Measurements from ENCODE around the gene AMPH.

The AMPH gene

DNA sequence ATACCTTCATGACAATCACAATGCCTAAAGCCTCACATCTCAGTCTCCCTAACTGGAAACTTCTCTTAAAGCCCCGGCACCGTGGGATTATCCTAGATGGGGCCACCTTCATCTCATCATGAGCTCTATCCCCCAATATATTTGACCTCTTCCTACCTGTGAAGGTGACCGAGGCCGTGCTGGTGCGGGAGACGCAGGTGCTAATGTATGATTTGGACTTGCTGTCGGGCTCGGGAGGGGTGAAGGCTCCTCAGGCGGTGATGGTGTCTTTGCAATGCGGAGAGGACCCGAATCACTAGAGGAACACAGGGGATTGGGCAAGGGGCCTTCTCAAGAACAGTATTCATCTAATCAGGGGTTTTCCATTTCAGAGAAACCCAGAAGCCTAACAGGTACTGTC is 168.4 kb downstream of the AMPH start:
- no peak for DNase-seq (ENCODE audit: low read depth in 2 of 2)

DNA sequence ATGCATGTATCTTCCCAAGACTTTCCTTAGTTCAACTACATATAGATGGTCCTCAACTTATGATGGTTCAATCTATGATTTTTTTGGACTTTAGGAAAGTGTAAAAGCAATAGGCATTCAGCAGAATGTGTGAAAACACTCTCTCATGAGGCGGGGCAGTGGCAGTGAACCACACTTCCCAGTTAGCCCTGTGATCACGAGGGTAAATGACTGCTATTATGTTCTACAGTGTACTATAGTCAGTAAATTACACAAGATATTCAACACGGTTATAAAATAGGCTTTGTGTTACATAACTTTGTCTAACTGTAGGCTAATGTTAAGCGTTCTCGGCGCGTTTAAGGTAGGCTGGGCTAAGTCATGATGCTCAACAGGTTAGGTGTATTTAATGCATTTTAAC is 169.3 kb downstream of the AMPH start:
- DNase-seq (ENCODE audit: low read depth in 2 of 2): no peak

DNA sequence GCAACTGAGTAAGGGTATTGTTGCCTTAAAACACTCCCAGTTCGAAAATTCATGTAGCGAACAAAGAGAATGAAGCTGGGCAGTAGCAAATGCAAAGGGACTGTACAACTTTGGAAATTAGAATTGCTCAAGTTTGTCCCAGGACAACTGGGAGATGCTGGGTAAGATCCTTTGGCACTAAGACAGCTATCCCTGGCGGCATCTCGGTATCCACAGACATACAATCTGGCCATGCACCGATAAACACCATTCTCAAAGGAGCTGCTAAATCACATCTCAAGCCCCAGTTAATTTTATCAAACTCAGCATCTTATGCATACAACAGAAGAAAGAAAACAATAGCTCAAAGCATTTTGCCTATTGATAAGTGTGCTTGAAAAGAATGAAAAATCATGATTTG is 177.3 kb downstream of the AMPH start:
- no peak for DNase-seq (ENCODE audit: low read depth in 2 of 2)

DNA sequence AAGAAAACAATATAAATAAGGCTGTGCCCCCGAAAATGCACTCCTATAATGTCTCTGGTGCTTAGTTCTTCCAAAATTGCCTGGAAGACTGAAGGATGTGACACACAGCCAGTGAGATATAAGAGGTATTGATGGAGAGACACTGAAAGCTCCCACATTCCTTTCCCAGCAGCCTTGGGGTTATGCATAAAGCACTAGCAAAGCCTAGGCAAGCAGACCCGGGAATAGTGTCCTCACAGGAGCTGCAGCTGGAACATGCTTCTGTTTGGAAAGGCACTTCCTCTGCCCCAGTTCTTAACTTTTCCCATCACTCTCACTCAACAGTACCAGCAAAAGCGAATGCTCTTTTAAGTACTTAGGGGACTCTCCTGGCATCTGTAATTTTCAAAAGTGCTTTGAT is 178.0 kb downstream of the AMPH start:
- no peak for DNase-seq (ENCODE audit: low read depth in 2 of 2)

DNA sequence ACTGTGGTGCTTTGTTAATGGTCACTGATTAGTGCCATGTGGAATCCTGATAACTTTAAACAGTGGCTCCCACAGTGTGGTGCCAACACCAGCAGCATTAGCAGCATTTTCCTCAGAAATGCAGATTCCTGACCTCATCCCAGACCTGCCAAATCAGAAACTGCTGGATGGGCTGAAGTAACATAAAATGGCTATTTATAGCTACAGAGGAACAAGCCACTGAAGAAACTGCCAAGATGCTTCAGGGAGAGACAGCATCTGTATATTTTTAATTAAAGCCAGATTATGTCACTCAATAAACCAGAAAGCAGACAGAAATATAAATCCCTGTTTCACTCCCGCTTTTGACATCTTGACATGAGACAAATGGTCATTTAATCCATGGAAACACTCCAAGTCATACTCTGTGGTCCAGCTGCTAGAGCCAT is 178.5 kb downstream of the AMPH start:
- no peak for DNase-seq (ENCODE audit: low read depth in 2 of 2)

DNA sequence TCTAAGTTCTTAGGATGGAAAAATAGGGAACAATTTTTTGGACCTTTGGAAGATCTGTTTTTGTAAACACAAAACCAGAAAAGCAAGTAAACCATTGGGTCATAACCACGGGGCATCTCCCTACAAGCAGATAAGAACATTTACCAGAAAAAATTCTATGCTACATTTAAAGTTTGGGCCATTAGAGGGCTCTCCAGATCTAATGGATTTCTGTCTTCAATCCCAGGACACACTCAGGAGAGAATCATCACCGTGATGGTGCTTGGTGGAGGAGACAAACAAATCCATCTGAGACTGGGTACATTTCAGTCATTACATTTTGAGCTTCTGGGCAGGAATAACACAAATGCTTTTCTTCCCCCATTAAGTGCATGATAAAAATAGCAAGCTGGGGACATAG is 179.3 kb downstream of the AMPH start:
- no peak for DNase-seq (ENCODE audit: low read depth in 2 of 2)

DNA sequence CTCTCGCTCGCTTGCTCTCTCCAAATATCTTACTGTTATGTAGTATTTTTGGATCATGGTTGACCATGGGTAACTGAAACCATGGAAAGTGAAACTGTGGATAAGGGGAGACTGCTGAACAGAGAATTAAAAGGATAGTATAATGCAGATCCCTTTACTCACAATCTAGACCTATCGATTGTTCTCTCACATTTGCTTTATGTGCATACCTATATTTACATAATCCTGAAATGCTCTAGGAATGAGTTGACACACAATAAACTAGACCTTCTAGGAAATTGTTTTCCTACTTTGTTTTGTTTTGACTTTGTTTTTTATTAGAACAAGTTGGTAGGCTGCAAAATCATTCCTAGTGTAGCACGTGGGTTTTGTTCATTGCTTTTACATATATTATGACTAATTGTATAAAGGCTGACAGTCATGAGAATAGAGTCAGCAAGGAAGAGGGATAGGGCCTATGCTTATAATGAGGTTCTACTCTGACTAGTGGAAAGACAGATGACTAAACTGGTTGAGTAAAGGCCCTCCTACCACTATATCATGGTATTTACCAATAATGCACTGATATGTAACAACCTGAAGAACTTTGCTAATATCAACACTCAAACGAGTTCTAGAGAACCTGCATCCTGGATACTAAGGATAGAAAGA is 182.5 kb downstream of the AMPH start:
- no peak for DNase-seq (ENCODE audit: low read depth in 2 of 2)

DNA sequence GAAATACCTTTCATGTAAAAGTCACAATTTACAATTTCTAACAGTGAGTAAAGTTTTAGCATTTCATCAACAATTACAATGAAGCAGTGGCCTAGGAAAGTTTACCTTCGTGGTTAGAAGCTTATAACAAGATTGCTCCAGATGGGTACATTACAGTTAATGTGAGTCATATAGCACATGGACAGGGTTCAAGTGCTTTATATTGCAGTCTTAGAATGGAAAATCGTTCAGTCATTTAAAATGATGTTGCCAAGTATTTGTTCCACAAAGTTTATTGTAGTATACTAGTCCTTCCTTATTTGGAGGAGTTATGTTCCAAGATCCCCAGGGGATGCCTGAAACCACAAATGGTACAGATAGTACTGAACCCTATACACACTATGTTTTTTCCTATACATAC is 183.1 kb downstream of the AMPH start:
- no peak for DNase-seq (ENCODE audit: low read depth in 2 of 2)

DNA sequence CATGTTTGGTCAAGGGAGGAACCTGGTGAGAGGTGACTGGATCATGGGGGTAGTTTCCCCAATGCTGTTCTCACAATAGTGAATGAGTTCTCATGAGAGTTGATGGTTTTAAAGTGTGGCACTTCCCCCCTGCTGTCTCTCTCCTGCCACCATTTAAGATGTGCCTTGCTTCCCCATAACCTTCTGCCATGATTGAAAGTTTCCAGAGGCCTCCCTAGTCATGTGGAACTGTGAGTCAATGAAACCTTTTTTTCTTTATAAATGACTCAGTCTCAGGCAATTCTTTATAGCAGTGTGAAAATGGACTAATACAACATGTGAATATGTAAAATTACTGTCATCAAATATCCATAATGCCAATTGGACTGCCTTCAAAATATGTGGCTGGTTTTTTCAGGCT is 192.2 kb downstream of the AMPH start:
- no peak for DNase-seq (ENCODE audit: low read depth in 2 of 2)

DNA sequence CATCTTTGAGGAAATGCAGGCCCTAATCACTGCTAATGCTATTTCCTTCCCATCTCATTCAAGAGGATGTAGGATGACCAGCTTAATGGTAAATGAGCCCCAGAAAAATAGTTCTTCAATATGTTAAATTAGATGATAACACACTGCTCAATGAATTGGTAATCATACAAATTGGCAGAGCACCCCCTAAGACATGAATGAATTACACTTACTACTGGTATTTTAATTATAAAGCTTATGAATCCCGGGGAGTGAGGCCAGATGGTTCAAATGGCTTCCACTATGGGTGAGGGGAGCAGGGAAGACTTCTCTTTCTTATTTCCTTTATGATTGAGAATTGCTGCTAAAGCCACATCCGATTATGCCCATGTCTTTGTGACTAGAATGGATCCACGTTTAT is 198.5 kb downstream of the AMPH start:
- no peak for DNase-seq (ENCODE audit: low read depth in 2 of 2)

DNA sequence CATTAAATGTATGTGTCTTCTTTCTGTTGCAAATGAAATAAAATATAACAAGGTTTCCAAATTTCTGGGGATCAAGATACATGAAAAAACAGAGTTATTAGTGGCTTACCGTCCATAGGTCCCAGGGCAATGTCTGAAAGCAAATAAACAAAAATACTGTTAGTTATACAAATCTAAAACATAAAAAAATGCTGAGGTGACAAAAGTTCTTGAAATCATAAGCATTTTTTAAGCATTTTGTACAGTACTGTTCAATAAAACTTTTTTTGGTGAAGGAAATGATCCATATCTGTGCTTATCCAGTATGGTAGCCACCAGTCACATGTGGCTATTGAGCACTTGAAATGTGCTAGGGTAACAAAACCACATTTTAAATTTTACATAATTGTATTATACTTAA is 199.1 kb downstream of the AMPH start:
- no peak for DNase-seq (ENCODE audit: low read depth in 2 of 2)

DNA sequence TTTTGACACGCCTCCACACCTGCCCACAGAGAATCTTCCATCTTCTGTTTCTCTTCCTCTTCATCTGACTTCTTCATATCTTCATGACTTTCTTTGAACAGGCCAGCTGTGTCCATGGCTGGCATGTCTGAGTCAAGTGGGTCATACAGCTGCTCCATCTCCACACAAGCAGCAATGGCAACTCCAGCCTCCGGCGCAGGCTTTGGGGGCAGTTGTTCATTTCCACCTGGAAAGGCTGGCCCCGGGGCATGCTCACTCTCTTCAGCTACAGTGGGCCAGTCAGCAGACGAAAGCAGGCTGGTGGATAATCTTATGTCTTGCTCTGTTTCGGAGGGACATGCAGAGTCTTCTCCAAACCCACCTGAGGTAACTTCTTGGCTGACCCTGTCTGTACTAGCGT is 202.1 kb downstream of the AMPH start:
- DNase-seq (ENCODE audit: low read depth in 2 of 2): no peak

DNA sequence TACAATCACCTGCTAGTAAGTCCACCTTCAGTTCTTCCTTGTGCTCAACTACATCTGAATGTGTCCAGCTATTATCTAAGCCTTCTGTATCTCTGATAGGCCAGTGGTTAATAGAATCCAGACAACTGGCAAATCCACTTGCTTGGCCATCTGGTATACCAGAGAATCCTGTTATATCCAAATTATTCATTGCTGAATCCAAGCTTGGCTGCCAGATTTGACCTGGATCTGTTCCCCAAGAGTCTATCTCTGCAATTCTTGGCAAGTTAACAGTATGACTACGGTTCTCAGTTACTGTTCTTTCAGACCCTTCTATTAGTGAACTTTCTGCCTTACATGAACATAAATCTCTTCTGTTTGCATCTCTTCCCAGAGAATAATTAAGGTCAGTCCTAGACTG is 203.1 kb downstream of the AMPH start:
- no peak for DNase-seq (ENCODE audit: low read depth in 2 of 2)

DNA sequence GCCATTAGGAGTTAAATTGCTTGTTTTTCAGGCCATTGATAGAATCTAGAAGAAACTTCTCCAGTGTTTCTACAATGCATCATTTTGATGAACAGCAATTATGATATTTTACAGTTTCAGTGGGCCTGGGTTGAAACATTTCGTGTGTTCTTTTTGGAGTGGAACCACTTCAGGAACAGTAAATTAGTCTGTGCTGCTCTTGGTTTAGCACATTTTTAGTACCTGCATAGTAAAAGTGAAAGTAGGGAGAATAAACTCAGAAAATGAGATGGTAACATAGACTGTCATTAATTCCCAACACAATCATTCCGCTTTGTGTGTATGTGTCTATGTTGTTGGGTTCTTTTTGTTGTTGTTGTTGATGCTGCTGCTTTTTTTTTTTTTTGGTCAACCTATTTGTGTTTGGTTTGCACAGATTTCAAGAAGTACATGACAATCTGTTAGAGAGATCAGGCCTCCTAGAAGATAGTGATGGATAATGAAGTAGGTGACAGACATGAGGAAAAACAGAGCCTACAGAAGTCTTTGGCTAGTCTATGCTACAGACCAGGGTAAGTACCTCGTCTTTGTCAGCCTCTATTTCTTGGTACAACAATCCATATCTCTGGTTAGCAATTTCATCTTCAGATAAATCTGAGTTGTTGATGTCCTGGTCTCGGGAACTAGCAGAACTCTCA is 203.8 kb downstream of the AMPH start:
- no peak for DNase-seq (ENCODE audit: low read depth in 2 of 2)

DNA sequence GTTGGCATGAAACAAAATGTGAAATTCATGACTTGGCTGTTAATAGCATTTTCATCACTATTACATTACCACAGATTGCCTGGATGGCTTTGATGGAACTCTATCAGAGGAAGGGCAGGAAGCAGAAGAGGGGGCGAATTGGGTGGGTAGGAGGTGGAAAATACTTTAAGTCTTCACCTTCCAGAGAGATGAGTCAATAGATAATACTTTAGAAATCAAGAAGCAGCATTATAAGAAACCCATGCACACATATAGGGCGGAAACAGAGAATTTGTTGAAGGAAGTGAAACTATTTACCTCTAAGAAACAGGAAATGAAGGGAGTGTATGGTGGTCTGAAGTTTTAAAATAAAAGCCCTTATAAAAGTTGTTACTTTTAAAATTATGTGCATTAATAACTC is 205.7 kb downstream of the AMPH start:
- no peak for DNase-seq (ENCODE audit: low read depth in 2 of 2)

DNA sequence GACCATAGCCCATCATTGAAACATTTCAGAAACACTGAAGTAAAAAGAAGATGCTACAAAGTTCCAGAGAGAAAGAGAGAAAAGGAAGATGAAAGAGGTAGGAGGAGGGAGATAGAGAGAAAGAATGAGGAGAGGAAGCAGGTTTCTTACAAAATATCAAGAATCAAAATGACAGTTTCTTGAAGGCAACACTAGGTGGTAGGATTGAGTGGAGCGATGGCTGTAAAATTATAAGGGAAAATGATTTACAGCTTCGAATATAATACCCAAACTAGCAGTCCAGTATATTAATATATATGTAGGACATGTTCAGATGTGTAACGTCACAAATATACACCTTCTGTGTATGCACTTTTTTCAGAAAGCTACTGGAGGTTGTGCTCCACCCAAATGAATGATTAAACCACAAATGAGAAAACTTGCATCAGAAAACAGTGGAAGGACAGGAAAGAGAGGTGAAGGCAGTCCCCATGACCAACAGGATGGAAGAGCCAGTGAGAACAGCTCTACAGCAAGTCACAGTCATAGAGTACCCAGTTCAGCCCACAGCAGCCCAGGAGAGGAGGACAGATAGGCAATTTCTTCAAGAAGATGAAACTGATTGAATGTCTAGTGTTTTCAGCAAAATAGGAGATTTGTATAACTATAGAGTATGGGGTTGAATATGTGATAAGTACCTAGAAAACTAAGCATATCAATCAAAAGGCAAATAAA is 206.3 kb downstream of the AMPH start:
- no peak for DNase-seq (ENCODE audit: low read depth in 2 of 2)

DNA sequence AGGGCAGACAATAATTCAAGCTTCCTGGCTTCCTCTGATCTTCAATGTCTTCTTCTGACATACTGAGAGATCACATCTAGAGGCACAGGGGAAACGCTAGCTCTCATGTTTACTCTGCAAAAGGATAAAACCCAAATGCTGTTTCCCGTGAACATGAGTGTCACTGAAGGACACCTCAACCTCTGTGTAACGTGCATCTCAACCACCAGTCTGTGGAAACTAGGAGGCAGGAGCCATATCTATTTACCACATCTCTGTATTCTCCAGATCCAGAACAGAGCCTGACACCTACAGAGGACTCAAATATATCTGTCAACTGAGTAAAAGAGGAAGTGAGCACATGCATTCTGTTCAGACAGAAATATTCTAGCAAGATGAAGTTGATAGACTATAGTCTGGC is 217.4 kb downstream of the AMPH start:
- DNase-seq (ENCODE audit: low read depth in 2 of 2): no peak

DNA sequence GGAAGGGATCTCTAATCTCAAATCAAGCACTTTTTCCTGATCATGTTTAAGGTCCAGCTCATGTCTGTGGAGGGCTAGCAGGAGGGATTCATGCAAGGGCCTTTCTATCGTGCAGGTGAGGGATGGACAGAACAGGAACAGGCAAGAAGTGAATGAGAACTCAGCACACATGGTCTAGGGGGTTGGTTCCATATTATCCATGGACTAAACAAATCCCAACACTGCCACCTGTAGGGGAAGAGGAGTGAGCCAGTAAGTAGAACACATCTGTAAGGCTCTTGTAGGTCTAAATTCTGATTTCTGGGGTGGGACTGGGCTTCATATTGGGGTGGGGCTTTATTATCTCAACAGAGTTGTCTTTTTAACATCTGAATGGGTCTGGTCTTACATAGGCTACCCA is 219.8 kb downstream of the AMPH start:
- no peak for DNase-seq (ENCODE audit: low read depth in 2 of 2)

DNA sequence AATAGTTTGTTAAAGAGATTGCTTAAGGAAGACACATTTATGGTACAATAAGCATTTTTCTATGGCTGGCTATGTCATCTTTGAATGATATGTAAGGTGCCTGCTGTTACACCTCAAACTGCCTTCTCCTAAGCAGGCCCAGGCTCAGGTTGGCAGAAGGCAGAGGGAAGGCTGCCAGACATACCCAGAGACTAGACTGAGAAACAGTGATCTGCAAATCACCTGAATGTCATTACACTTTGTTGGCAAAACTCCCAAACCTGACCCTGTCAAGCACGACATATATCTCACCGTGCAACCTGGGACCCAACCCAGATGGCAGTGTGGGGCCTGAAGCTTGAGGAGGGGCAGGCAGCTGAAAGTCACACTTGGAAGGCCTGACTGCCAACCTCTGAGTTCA is 221.1 kb downstream of the AMPH start:
- DNase-seq (ENCODE audit: low read depth in 2 of 2): no peak

DNA sequence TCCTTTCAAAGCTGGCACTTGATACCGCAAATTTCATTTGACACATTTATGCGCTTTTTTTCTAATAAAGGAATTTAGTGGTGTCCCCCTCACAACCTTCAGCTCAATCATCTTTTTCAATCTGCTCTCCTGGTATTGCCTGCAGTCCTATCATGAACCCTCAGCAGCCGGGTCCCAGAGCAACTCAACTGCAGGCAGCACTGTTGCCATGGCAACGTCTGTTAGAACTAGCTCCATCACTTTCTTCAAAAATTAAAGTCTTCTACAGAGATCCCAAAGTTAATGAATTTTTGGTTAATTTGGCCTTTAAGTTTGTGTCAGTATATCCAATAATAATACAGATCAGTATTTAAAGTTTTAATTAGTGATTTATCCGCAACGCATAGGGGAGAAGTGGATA is 221.6 kb downstream of the AMPH start:
- DNase-seq (ENCODE audit: low read depth in 2 of 2): no peak

DNA sequence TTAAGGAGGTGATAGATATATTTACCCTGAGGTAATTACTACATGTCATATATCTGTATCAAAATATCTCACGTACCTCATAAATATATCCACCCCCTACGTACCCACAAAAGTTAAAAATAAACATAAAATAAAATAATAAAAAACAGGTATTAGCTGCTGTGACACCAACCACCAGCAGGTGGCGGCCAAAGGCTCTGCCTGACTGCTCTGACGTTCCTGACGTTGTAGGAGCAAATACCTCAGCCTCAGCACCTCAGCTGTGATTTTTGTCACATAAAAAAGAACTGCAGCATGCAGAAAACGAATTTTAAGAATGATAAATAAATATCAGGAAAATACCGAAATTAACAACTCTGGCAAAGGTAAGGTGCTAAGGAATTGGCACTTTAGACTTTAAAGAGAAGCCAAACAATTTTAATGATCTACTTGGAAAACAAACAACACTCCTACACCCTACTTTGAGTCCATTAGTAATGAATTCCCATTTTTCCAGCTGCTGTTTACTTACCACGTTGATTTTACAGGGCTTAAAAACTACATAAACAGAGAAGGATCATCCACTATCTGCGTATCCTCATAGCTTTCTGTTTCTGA is 232.3 kb downstream of the AMPH start:
- DNase-seq (ENCODE audit: low read depth in 2 of 2): peak; percentile 49 to 56

DNA sequence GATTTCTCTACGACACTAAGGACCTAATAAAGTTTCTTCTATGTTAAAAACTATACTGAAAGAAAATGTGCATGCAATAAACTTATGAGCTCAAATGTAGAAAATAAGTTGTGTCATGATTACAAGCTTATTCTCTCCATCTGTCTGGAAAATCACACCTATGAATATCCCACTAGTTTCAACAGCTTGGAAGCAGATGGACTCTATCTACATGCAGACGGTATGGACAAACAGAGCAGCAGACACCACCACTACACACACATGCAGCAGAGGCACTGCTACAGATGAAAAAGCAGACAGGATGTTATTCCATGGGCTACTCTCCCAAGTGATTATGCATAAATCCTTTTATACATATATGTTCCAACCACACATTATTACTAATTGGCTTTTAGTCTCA is 234.3 kb downstream of the AMPH start:
- DNase-seq (ENCODE audit: low read depth in 2 of 2): no peak

All from stimulated activated CD4-positive, alpha-beta T cell treated with anti-CD3 and anti-CD28 coated beads, Interleukin-1b, Interleukin-23, amount 100 ng/mL, for 4 hours (primary cell).